Skeletal muscle satellite cell (primary cell): ENCODE results near the gene EAF1.
"Not testable (repeated sequence)": the region's sequence is repeated elsewhere in the genome, so short reads cannot be mapped to it uniquely, and the experiment has no call there.

Experiments
- H3K27me3 ChIP-seq: 2 replicates; pipeline ENCODE4 v1.7.0; 2013; ENCODE audit warnings: low read length; ENCODE audit not compliant: control insufficient read depth, insufficient read depth
- H3K36me3 ChIP-seq: 2 replicates; pipeline ENCODE4 v1.7.0; 2013; ENCODE audit warnings: mild to moderate bottlenecking, control low read depth, low read length; ENCODE audit not compliant: insufficient read depth
- H3K4me1 ChIP-seq: 2 replicates; pipeline ENCODE4 v1.7.0; 2013; ENCODE audit warnings: low read length; ENCODE audit not compliant: control insufficient read depth, insufficient read depth
- H3K4me2 ChIP-seq: 2 replicates; pipeline ENCODE4 v1.7.0; 2013; ENCODE audit warnings: mild to moderate bottlenecking, low read length
- H3K4me3 ChIP-seq: 2 replicates; pipeline ENCODE4 v1.7.0; 2013; ENCODE audit warnings: low read length
- H3K9ac ChIP-seq: 2 replicates; pipeline ENCODE4 v1.7.0; 2013; ENCODE audit warnings: mild to moderate bottlenecking, low read depth, low read length, moderate library complexity
- H3K9me3 ChIP-seq: replicated peaks from 2 replicates; pipeline ENCODE4 v1.7.0; 2013; ENCODE audit warnings: mild to moderate bottlenecking, control low read depth, low read length

The EAF1 gene

GRCh38 chr3:15409774-15410173, 17.6 kb upstream of the EAF1 start:
- no peaks in the 10 kb centered on the region for H3K27me3 ChIP-seq
- H3K4me1 ChIP-seq = no peaks in the 10 kb centered on the region
- no peaks in the 10 kb centered on the region for H3K9me3 ChIP-seq
- no peak overlapping the region for H3K9ac ChIP-seq
- no peak overlapping the region for H3K4me2 ChIP-seq
- no peak overlapping the region for H3K4me3 ChIP-seq
- H3K36me3 ChIP-seq = peaks cover 30% of the 10 kb centered on the region

GRCh38 chr3:15410966-15411365, 16.4 kb upstream of the EAF1 start:
- H3K4me1 ChIP-seq, H3K4me3 ChIP-seq, H3K27me3 ChIP-seq, H3K4me2 ChIP-seq, H3K9me3 ChIP-seq, H3K9ac ChIP-seq: not testable (repeated sequence)
- peaks cover 41% of the 10 kb centered on the region for H3K36me3 ChIP-seq

DNA sequence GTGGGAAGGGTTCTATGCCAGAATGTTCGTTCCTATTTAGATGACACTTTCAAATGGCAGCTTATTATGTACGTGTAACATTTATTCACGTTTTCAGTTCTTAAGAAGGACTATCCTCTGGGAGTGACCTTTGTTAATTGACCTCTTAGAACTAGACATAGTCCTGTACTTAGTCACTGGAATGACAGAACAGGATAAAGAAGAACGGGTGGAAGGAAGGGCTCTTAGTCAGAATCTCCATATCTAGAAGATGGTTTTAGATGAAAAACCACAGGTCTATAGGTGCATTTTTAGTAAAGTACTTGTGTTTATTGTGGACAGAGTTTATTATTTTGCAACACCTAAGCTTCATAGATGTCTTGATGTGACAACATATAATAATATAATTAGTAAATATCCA, 6.5 kb upstream of the EAF1 start:
- Histone ChIP-seq H3K9me3 (no peaks in the 10 kb centered on the region), H3K27me3 (no peaks in the 10 kb centered on the region), H3K4me1 (no peaks in the 10 kb centered on the region), H3K4me3 (no peak overlapping the region), H3K36me3 (peaks cover 25% of the 10 kb centered on the region), H3K9ac (no peak overlapping the region), H3K4me2 (no peak overlapping the region)

DNA sequence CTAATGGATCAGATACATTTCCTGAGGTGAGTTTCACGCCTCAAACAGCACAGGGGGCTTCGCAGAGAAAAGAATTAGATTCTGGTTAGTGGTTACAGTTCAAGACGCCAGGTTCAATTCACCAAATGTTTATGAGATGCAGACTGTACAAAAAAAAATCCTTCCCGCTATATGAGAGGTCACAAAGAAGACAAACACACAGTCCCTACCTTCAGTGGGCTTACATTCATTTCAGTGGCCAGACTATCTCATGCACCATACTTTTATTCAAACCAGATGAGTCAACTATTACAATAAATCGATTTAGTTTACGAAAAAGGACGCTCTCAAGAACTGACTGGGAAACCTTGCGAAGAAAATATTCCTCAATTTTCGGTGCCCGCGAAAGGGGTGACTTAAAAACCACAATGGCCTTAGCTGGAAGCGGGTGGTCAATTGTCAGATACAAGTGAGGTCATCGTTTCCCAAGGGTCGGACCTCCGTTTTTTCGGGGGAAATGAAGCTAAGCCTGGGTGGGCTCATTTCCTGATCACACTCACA, 749 bp upstream of the EAF1 start:
- Histone ChIP-seq H3K27me3 (no peaks in the 10 kb centered on the region), H3K9ac (peak overlapping the region; percentile 91), H3K9me3 (no peaks in the 10 kb centered on the region), H3K4me3 (peak overlapping the region; percentile 97), H3K36me3 (peaks cover 17% of the 10 kb centered on the region), H3K4me1 (peaks cover 12% of the 10 kb centered on the region), H3K4me2 (peak overlapping the region; percentile 84)

DNA sequence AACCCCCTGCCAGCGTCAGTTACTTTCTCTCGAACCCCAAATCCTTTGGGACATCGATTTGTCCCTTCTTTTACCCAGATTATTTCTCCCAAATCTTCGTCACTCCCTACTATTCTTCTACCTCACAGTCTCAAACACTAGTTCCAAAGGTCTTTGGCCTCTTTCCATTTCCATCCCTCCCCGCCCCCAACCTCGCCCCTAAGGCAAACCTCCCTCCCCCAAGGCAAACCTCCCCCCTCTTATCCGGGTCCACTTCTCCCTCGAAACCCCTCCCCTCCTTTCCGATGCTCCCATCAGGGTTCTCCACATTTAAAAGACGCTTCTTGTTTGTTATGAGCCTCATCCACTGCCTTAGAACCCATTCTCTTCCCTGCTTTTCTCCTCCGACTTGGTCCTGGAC, 583 bp downstream of the EAF1 start:
- Histone ChIP-seq H3K27me3 (no peaks in the 10 kb centered on the region), H3K9me3 (no peaks in the 10 kb centered on the region), H3K4me3 (peak overlapping the region; percentile 97), H3K36me3 (peaks cover 22% of the 10 kb centered on the region), H3K4me1 (peaks cover 12% of the 10 kb centered on the region), H3K4me2 (peak overlapping the region; percentile 84), H3K9ac (peak overlapping the region; percentile 91)

- H3K36me3 ChIP-seq = peaks cover 22% of the 10 kb centered on the region
- H3K27me3 ChIP-seq = no peaks in the 10 kb centered on the region
These were observed 1.1 kb downstream of the EAF1 start for GRCh38 chr3:15428539-15428938.

DNA sequence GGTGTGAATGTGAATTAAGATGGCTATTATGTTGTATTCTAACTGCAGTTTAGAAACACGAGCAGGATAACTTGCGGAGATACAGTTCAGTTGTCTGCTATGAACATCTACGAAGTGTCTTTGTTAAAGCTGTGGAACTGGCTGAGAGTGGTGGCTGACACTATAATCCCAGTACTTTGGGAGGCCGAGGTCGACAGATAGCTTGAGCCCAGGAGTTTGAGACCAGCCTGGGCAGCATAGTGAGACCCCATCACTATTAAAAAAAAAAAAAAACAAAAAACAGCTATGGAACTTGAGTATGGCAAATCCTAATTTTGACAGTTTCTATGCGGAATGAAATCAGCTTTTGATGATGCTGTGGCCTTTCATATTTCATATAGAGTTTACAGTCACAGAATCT, 1.7 kb downstream of the EAF1 start:
- H3K4me3 ChIP-seq = peak overlapping the region; percentile 97
- no peaks in the 10 kb centered on the region for H3K9me3 ChIP-seq
- no peaks in the 10 kb centered on the region for H3K27me3 ChIP-seq
- peaks cover 12% of the 10 kb centered on the region for H3K4me1 ChIP-seq
- H3K9ac ChIP-seq = no peak overlapping the region
- H3K36me3 ChIP-seq = peaks cover 27% of the 10 kb centered on the region
- peak overlapping the region; percentile 84 for H3K4me2 ChIP-seq

More at GRCh38 chr3:15428539-15428938, 1.1 kb downstream of the EAF1 start:
- peak overlapping the region; percentile 91 for H3K9ac ChIP-seq
- peaks cover 12% of the 10 kb centered on the region for H3K4me1 ChIP-seq
- H3K4me3 ChIP-seq = peak overlapping the region; percentile 97
- no peaks in the 10 kb centered on the region for H3K9me3 ChIP-seq
- H3K4me2 ChIP-seq = peak overlapping the region; percentile 84

DNA sequence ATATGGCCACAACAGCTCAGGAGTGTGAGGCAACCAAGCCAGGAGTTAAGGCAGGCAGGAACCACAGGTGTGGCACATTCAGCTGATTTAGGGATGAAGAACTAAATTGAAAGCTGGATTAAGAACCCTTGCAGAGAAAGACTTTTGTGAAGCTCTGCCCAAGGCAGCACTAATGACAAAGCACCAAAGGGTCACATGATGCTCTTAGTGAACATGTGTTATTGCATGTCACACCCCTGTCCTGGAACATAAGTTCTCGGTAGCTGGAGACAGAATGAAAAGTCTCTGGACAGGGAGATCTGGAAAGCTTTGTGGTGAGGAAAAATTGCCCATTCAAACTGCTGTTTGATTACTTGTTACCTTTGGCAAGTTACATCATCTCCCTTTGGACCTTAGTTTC, 3.2 kb downstream of the EAF1 start:
- Histone ChIP-seq H3K4me3 (no peak overlapping the region), H3K9ac (no peak overlapping the region), H3K4me1 (peaks cover 12% of the 10 kb centered on the region), H3K9me3 (no peaks in the 10 kb centered on the region), H3K27me3 (no peaks in the 10 kb centered on the region), H3K36me3 (peaks cover 33% of the 10 kb centered on the region), H3K4me2 (no peak overlapping the region)

DNA sequence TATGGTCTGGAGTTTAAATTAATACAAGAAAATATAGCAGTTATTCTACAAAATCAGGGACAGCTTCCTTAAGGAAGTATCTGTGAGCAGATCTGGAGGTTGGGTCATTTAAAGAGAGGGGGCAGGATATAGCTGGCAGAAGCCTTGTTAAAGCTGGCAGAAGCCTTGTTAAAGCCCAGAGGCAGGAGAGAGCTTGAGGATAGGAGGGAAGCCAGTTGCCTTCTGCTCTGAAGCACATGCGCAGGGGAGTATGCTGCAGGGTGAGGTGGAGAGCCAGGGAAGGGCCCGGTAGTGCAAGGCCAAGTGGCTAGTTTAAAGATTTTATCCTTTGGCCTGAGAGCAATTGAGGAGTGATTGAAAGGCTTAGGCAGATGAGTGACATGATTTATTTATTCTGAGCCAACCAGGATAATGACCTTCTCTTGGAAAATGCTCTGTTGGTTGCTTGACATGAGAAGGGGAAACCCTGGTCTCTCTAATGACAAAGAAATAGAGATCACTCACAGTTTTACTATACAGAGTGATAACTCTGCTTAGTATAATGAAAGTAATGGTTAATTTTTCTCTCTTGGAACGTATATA, 3.9 kb downstream of the EAF1 start:
- Histone ChIP-seq H3K9me3 (no peaks in the 10 kb centered on the region), H3K9ac (no peak overlapping the region), H3K4me3 (no peak overlapping the region), H3K36me3 (peaks cover 40% of the 10 kb centered on the region), H3K4me2 (no peak overlapping the region), H3K4me1 (peaks cover 12% of the 10 kb centered on the region), H3K27me3 (no peaks in the 10 kb centered on the region)

DNA sequence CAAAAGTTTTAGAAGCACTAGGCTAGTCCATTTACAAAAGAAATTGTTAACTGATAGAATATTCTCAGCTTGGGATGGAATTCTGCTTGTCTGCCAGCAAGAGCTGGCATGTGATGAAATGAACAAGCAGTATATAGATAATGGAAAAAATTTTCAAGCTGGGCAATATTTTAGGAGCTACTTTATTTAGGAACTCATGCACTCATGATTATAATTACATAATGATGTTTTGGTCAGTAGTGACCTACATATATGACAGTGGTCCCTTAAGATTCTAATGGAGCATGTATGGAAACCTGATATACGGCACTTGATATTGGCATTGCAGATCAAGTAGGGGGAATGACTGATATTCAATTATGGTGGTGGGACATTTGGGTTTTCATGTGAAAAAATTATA, 6.1 kb downstream of the EAF1 start:
- no peaks in the 10 kb centered on the region for H3K27me3 ChIP-seq
- peaks cover 9% of the 10 kb centered on the region for H3K4me1 ChIP-seq
- no peaks in the 10 kb centered on the region for H3K9me3 ChIP-seq
- H3K4me3 ChIP-seq = no peak overlapping the region
- no peak overlapping the region for H3K9ac ChIP-seq
- H3K36me3 ChIP-seq = peaks cover 57% of the 10 kb centered on the region
- no peak overlapping the region for H3K4me2 ChIP-seq

- H3K4me1 ChIP-seq = peaks cover 14% of the 10 kb centered on the region
- no peaks in the 10 kb centered on the region for H3K27me3 ChIP-seq
- H3K4me3 ChIP-seq = no peak overlapping the region
- H3K4me2 ChIP-seq = no peak overlapping the region
- no peaks in the 10 kb centered on the region for H3K9me3 ChIP-seq
- H3K36me3 ChIP-seq = peaks cover 65% of the 10 kb centered on the region
- H3K9ac ChIP-seq = no peak overlapping the region
These were observed 7.4 kb downstream of the EAF1 start for GRCh38 chr3:15434756-15435155.

- no peaks in the 10 kb centered on the region for H3K9me3 ChIP-seq
- no peak overlapping the region for H3K4me3 ChIP-seq
- H3K9ac ChIP-seq = no peak overlapping the region
- no peaks in the 10 kb centered on the region for H3K27me3 ChIP-seq
- H3K36me3 ChIP-seq = peaks cover 76% of the 10 kb centered on the region
- no peak overlapping the region for H3K4me2 ChIP-seq
- peaks cover 27% of the 10 kb centered on the region for H3K4me1 ChIP-seq
These were observed 8.8 kb downstream of the EAF1 start for GRCh38 chr3:15436246-15436645.
